Sigmoid colon (tissue), 7 donors: ENCODE measurements around the gene MRPS27. TPM values are rescaled to one million over a fixed set of nuclear protein-coding genes. Genes with fewer than 3 reads are reported as not detected.

Source experiments
- DNase-seq: peaks from one replicate; pipeline ENCODE4 v3.0.0-alpha.2; 2019
- H3K27ac ChIP-seq, 4 donors: fragments of 200-600 bp; sonication (generic); one replicate each; pipeline ENCODE4 v1.5.1; 2016 to 2019; ENCODE audit warnings: mild to moderate bottlenecking in 1 of 4
- H3K27me3 ChIP-seq, 3 donors: fragments of 200-600 bp; sonication (generic); one replicate each; pipeline ENCODE4 v1.5.1; 2019; ENCODE audit warnings: mild to moderate bottlenecking in 1 of 3
- H3K36me3 ChIP-seq, 4 donors: fragments of 200-600 bp; sonication (generic); one replicate each; pipeline ENCODE4 v1.5.1; 2016 to 2019
- H3K4me1 ChIP-seq, 4 donors: fragments of 200-600 bp; sonication (generic); one replicate each; pipeline ENCODE4 v1.5.1; 2017 to 2019
- H3K4me3 ChIP-seq, 4 donors: fragments of 200-600 bp; sonication (generic); one replicate each; pipeline ENCODE4 v1.5.1; 2017 to 2019; ENCODE audit warnings: mild to moderate bottlenecking in 2 of 4, moderate library complexity in 1 of 4
- H3K9me3 ChIP-seq, 4 donors: fragments of 200-600 bp in 3 of 4; sonication (generic) in 3 of 4; one replicate each; pipeline versions ENCODE4 v1.5.1 to v1.6.1; 2013 to 2019
- CTCF ChIP-seq, 4 experiments: fragments of 450-650 bp in 3 of 4; fragments of 200-600 bp in 1 of 4; IDR thresholded peaks; one replicate each; pipeline ENCODE4 v1.5.1; 2016 to 2019; ENCODE audit warnings: antibody characterized with exemption in 4 of 4, mild to moderate bottlenecking in 3 of 4, moderate library complexity in 2 of 4
- EP300 ChIP-seq, 4 donors: sonication (generic); formaldehyde crosslinking; IDR thresholded peaks; one replicate each; pipeline ENCODE4 v1.6.1; 2017; ENCODE audit warnings: antibody characterized with exemption in 4 of 4
- POLR2A ChIP-seq, 2 donors: fragments of 450-650 bp; IDR thresholded peaks; one replicate each; pipeline ENCODE4 v1.6.1; 2016; ENCODE audit warnings: antibody characterized with exemption in 2 of 2, mild to moderate bottlenecking in 2 of 2, moderate library complexity in 2 of 2
- POLR2AphosphoS5 ChIP-seq, 4 donors: sonication (generic); formaldehyde crosslinking; IDR thresholded peaks; one replicate each; pipeline ENCODE4 v1.6.1; 2017; ENCODE audit warnings: antibody characterized with exemption in 4 of 4
- WGBS, 2 donors: extraction: QIAGEN DNeasy Blood & Tissue Kit; methylation state at CpG; one replicate each; pipeline ENCODE4 v1.1.7; 2013; 5-methylcytosine and 5-hydroxymethylcytosine counted together
- intact Hi-C: fragments of 100-400 bp; cut with DNase I; formaldehyde crosslinking; loops from one replicate; pipeline ENCODE4 v1.15.1; 2023
- polyA plus RNA-seq, 3 donors: library from polyadenylated mRNA; stranded (reverse); fragments of 200-250 nt; gene quantifications; one replicate each; pipeline ENCODE4 v1.2.3, GENCODE V29; 2013
- total RNA-seq, 4 donors: library from RNA; depleted of rRNA; stranded (reverse); fragments of >200 nt; gene quantifications; one replicate each; pipeline ENCODE4 v1.1.0, GENCODE V29; 2016
- donor health status: healthy with polysubstance abuse.
- donor health status: Bipolar disorder and iron deficiency.
- donor health status: healthy.

Gene MRPS27
- total and polyA plus RNA-seq, 7 donors: 23.1 to 64.0 (median 44.8) TPM

DNA sequence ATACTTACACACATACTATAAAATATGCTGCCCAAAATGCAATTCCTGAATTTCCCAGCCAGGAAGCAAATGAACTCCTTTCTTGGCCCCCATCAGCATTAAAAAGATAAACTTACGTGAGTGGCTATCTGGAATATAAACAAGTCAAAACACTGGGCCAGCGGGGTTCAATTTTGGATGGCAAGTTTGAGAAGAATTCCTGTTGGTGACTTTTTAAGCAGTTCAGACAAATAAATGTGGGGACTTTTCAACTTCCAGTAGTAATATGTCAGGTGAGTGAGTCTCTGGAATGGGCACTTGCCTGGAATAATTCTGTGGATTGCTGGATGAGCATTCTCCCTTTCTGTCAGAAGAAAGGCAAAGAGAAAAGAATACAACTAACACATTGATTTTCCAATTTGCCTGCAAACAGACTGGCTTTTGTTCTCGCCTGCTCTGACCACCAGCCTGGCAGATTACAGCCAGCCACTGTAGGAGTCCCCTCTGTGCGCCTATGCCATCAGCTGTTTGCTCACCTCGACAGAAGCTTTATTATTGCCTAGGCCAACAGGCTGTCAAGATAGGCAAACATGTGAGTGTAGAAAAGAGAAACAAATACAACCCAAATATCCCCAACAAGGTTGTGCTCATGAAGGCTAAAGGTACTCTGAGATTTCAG, 78.6 kb downstream of the MRPS27 start:
- DNase-seq: no peak
- 78 to 86% methylated on average over 5 of the region's 5 CpGs for WGBS, 2 donors
- peaks cover 0 to 39% (median 29%) of the 10 kb centered on the region in 4 donors for H3K4me1 ChIP-seq
- H3K36me3 ChIP-seq: peaks cover 0 to 14% (median 2%) of the 10 kb centered on the region in 4 donors
- no peak for TF ChIP-seq POLR2A (IDR thresholded peaks at IDR 0.05)
- TF ChIP-seq POLR2AphosphoS5 (IDR thresholded peaks at IDR 0.05): no peak
- no peak for TF ChIP-seq EP300 (IDR thresholded peaks at IDR 0.05)
- TF ChIP-seq CTCF (IDR thresholded peaks at IDR 0.05): no peak
- H3K27ac ChIP-seq: peak overlapping the region in 1 of 4 donors; percentile 15
- H3K27me3 ChIP-seq: no peaks in the 10 kb centered on the region
- no peaks in the 10 kb centered on the region for H3K9me3 ChIP-seq
- no peak overlapping the region for H3K4me3 ChIP-seq
- intact Hi-C loops: no loop called here

DNA sequence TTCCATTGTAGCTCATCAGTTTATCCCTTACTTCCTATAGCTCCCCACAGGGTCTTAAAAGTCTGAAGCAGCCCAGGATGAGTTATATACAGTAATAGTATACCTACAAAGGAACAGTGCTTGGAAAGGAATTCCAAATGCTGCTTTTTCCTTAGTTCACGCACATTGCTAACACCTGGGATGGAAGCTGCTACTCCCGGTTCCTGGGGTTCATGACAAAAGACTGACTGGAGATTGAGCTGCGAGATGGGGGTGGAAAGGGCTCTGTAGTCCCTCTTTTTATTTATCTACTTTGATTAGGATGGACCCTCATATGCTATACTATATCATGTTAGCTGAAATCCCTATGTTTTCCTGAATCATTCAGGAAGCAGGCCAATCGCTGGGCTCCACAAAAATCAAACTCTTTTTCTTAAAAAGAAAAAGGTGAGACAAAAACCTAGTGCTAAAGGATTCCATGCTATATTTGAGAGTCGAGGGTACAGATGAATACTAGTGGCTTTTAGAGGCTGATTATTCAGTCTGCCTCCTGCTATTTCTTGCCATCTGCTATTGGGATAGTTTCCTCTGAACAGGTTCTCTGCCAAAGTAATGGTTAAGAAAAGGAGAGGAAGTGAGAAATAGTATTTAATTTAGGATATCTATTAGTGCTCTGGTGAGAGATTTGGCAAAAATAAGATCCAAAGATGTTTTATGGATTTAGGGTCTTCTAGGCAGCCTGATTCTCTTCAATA, 81.2 kb downstream of the MRPS27 start:
- no peak for DNase-seq
- intact Hi-C loops: no loop called here
- H3K9me3 ChIP-seq: no peaks in the 10 kb centered on the region
- TF ChIP-seq POLR2A (IDR thresholded peaks at IDR 0.05): no peak
- H3K27me3 ChIP-seq: no peaks in the 10 kb centered on the region
- no peak overlapping the region for H3K27ac ChIP-seq
- H3K4me1 ChIP-seq: peaks cover 0 to 22% (median 3%) of the 10 kb centered on the region in 4 donors
- H3K4me3 ChIP-seq: no peak overlapping the region
- H3K36me3 ChIP-seq: peaks cover 0 to 21% (median 2%) of the 10 kb centered on the region in 4 donors
- WGBS, 2 donors: 95 to 97% methylated on average over 5 of the region's 5 CpGs

DNA sequence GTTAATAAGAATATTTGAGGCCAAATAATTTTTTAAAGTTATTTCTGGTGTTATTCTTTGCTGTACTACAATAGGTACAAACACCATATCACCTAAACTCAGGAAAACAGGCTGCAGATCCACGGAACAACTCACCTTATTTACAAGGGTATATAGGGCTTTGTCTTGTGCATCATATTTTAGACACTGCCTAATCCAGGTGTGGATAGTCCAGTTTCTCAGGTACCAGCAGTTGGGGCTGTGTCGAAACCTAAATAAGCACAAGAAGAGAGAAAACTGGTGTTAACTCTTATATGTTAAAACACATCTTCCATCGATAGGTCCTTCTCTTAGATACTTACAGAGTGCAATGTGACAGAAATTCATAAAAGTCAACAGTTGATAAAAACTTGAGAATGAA, 82.2 kb downstream of the MRPS27 start:
- 97 to 98% methylated on average over 3 of the region's 3 CpGs for WGBS, 2 donors
- peaks cover 0 to 22% (median 2%) of the 10 kb centered on the region in 4 donors for H3K36me3 ChIP-seq
- H3K4me1 ChIP-seq: peaks cover 0 to 18% (median 0%) of the 10 kb centered on the region in 4 donors
- no peak overlapping the region for H3K4me3 ChIP-seq
- H3K27ac ChIP-seq: no peak overlapping the region
- intact Hi-C loops: no loop called here
- H3K27me3 ChIP-seq: no peaks in the 10 kb centered on the region
- no peak for TF ChIP-seq POLR2A (IDR thresholded peaks at IDR 0.05)
- TF ChIP-seq CTCF (IDR thresholded peaks at IDR 0.05): no peak
- no peak for TF ChIP-seq EP300 (IDR thresholded peaks at IDR 0.05)
- no peak for TF ChIP-seq POLR2AphosphoS5 (IDR thresholded peaks at IDR 0.05)
- no peak for DNase-seq
- H3K9me3 ChIP-seq: no peaks in the 10 kb centered on the region

GRCh38 chr5:72237415-72237814, 82.6 kb downstream of the MRPS27 start:
- no peaks in the 10 kb centered on the region for H3K9me3 ChIP-seq
- H3K4me1 ChIP-seq: peaks cover 0 to 18% (median 0%) of the 10 kb centered on the region in 4 donors
- H3K4me3 ChIP-seq: no peak overlapping the region
- H3K36me3 ChIP-seq: peaks cover 0 to 27% (median 2%) of the 10 kb centered on the region in 4 donors
- DNase-seq: no peak
- H3K27me3 ChIP-seq: no peaks in the 10 kb centered on the region
- WGBS, 2 donors: 92 to 94% methylated on average over 2 of the region's 2 CpGs
- no peak overlapping the region for H3K27ac ChIP-seq
- intact Hi-C loops: no loop called here
- TF ChIP-seq EP300 (IDR thresholded peaks at IDR 0.05): no peak
- TF ChIP-seq CTCF (IDR thresholded peaks at IDR 0.05): no peak
- TF ChIP-seq POLR2A (IDR thresholded peaks at IDR 0.05): no peak
- no peak for TF ChIP-seq POLR2AphosphoS5 (IDR thresholded peaks at IDR 0.05)

GRCh38 chr5:72235725-72236124, 84.3 kb downstream of the MRPS27 start:
- Histone ChIP-seq H3K27me3 (no peaks in the 10 kb centered on the region), H3K36me3 (peaks cover 0 to 39% (median 2%) of the 10 kb centered on the region in 4 donors), H3K4me3 (no peak overlapping the region), H3K27ac (no peak overlapping the region), H3K4me1 (peaks cover 0 to 8% (median 0%) of the 10 kb centered on the region in 4 donors), H3K9me3 (no peaks in the 10 kb centered on the region)
- TF ChIP-seq CTCF (IDR thresholded peaks at IDR 0.05): no peak
- no peak for DNase-seq
- intact Hi-C loops: no loop called here
- WGBS, 2 donors: 92 to 99% methylated on average over 1 of the region's 1 CpG
